Activated CD8-positive, alpha-beta T cell treated with anti-CD3 and anti-CD28 coated beads for 36 hours (primary cell): Measurements from ENCODE around the gene ADARB2. TPM values are rescaled to one million over a fixed set of nuclear protein-coding genes. Genes with fewer than 3 reads are reported as not detected.
"Not testable (repeated sequence)": the region's sequence is repeated elsewhere in the genome, so short reads cannot be mapped to it uniquely, and the experiment has no call there.

Source experiments
- ATAC-seq: fragments of 200-7000 bp; cut with Tn5 transposase; one replicate; pipeline ENCODE4 v1.10.0; 2021; ENCODE audit warnings: mild to moderate bottlenecking, moderate library complexity
- CTCF ChIA-PET: fragments of 350-600 bp; sonication (Branson Sonifier 250); formaldehyde crosslinking; loops from one replicate; lab custom pipeline; 2021; ENCODE audit warnings: antibody characterized with exemption; lab: Charles Lee
- POLR2A ChIA-PET: fragments of 350-600 bp; sonication (Branson Sonifier 250); formaldehyde crosslinking; loops from one replicate; lab custom pipeline; 2021; ENCODE audit warnings: antibody characterized with exemption; lab: Charles Lee
- DNase-seq: peaks from one replicate; pipeline ENCODE4 v3.0.0-alpha.2; 2020
- H3K27ac Mint-ChIP-seq: one replicate; pipeline ENCODE4 v1.8.0; 2021; ENCODE audit warnings: mild to moderate bottlenecking, mixed read lengths
- H3K27me3 Mint-ChIP-seq: one replicate; pipeline ENCODE4 v1.8.0; 2021; ENCODE audit warnings: mixed read lengths
- H3K36me3 Mint-ChIP-seq: one replicate; pipeline ENCODE4 v1.8.0; 2021; ENCODE audit warnings: low read depth, mixed read lengths
- H3K4me1 Mint-ChIP-seq: one replicate; pipeline ENCODE4 v1.8.0; 2021; ENCODE audit warnings: low read depth, mixed read lengths
- H3K4me3 Mint-ChIP-seq: one replicate; pipeline ENCODE4 v1.8.0; 2021; ENCODE audit warnings: mild to moderate bottlenecking, moderate library complexity, mixed read lengths
- H3K9me3 Mint-ChIP-seq: one replicate; pipeline ENCODE4 v1.8.0; 2021; ENCODE audit warnings: mixed read lengths
- intact Hi-C: fragments of 100-400 bp; cut with micrococcal nuclease; formaldehyde crosslinking; loops from one replicate; pipeline ENCODE4 v1.10.0; 2022
- total RNA-seq, 2 experiments: library from RNA; stranded (reverse); gene quantifications; one replicate each; pipeline ENCODE4 v1.2.3, GENCODE V29; 2021
- TF ChIP-seq, protein P1 (sequence below): fragments of 200-600 bp; IDR thresholded peaks from one replicate; pipeline ENCODE4 v1.8.0; 2022; ENCODE audit warnings: antibody characterized with exemption, mild to moderate bottlenecking

Gene ADARB2
- total RNA-seq, 2 experiments from 2014 or later = 1.3 to 1.6 TPM

- intact Hi-C loops = no loop called here
- ATAC-seq = no peak
- ChIA-PET POLR2A (no interaction called here), CTCF (no interaction called here)
- no peaks in the 10 kb centered on the region for H3K36me3 Mint-ChIP-seq
- DNase-seq = no peak
- no peak overlapping the region for H3K4me3 Mint-ChIP-seq
- H3K4me1 Mint-ChIP-seq = no peaks in the 10 kb centered on the region
- TF ChIP-seq, protein P1, sequence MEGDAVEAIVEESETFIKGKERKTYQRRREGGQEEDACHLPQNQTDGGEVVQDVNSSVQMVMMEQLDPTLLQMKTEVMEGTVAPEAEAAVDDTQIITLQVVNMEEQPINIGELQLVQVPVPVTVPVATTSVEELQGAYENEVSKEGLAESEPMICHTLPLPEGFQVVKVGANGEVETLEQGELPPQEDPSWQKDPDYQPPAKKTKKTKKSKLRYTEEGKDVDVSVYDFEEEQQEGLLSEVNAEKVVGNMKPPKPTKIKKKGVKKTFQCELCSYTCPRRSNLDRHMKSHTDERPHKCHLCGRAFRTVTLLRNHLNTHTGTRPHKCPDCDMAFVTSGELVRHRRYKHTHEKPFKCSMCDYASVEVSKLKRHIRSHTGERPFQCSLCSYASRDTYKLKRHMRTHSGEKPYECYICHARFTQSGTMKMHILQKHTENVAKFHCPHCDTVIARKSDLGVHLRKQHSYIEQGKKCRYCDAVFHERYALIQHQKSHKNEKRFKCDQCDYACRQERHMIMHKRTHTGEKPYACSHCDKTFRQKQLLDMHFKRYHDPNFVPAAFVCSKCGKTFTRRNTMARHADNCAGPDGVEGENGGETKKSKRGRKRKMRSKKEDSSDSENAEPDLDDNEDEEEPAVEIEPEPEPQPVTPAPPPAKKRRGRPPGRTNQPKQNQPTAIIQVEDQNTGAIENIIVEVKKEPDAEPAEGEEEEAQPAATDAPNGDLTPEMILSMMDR = no peak
- no peaks in the 10 kb centered on the region for H3K27me3 Mint-ChIP-seq
- no peak overlapping the region for H3K27ac Mint-ChIP-seq
- H3K9me3 Mint-ChIP-seq = peaks cover under 1% of the 10 kb centered on the region
Observed at GRCh38 chr10:1344408-1344807, 392.9 kb downstream of the ADARB2 start.

GRCh38 chr10:1343176-1343575, 394.1 kb downstream of the ADARB2 start:
- H3K27ac Mint-ChIP-seq = no peak overlapping the region
- H3K36me3 Mint-ChIP-seq = no peaks in the 10 kb centered on the region
- TF ChIP-seq, protein P1 = no peak
- CTCF ChIA-PET = no interaction called here
- DNase-seq (no peak), ATAC-seq (no peak)
- no peaks in the 10 kb centered on the region for H3K27me3 Mint-ChIP-seq
- H3K9me3 Mint-ChIP-seq = peaks cover 1% of the 10 kb centered on the region
- H3K4me1 Mint-ChIP-seq = no peaks in the 10 kb centered on the region
- no peak overlapping the region for H3K4me3 Mint-ChIP-seq
- POLR2A ChIA-PET = no interaction called here
- intact Hi-C loops = no loop called here

GRCh38 chr10:1341052-1341451, 396.3 kb downstream of the ADARB2 start:
- H3K9me3 Mint-ChIP-seq, H3K4me3 Mint-ChIP-seq, intact Hi-C loops, POLR2A ChIA-PET, H3K36me3 Mint-ChIP-seq, H3K27ac Mint-ChIP-seq, ATAC-seq, H3K27me3 Mint-ChIP-seq, CTCF ChIA-PET, DNase-seq, H3K4me1 Mint-ChIP-seq: not testable (repeated sequence)

- Mint-ChIP-seq H3K4me3 (no peak overlapping the region), H3K4me1 (no peaks in the 10 kb centered on the region), H3K27ac (no peak overlapping the region), H3K27me3 (peaks cover 2% of the 10 kb centered on the region), H3K9me3 (peaks cover 1% of the 10 kb centered on the region), H3K36me3 (no peaks in the 10 kb centered on the region)
- POLR2A ChIA-PET = interaction anchor here (0.6 kb wide), 1 partner anchor 1173 kb away, joined by 3 read pairs; no protein-coding TSS in a partner anchor
- intact Hi-C loops = no loop called here
- CTCF ChIA-PET = no interaction called here
- TF ChIP-seq, protein P1 = no peak
- DNase-seq (no peak), ATAC-seq (no peak)
Observed at GRCh38 chr10:1339396-1339795, 397.9 kb downstream of the ADARB2 start.

GRCh38 chr10:1335642-1336041, 401.7 kb downstream of the ADARB2 start:
- ATAC-seq (no peak), DNase-seq (no peak)
- TF ChIP-seq, protein P1 = no peak
- POLR2A ChIA-PET = no interaction called here
- Mint-ChIP-seq H3K27ac (no peak overlapping the region), H3K9me3 (peaks cover 1% of the 10 kb centered on the region), H3K4me1 (no peaks in the 10 kb centered on the region), H3K27me3 (peaks cover 2% of the 10 kb centered on the region), H3K36me3 (no peaks in the 10 kb centered on the region), H3K4me3 (no peak overlapping the region)
- CTCF ChIA-PET = no interaction called here
- intact Hi-C loops = no loop called here

- POLR2A ChIA-PET = no interaction called here
- H3K27me3 Mint-ChIP-seq = peaks cover 2% of the 10 kb centered on the region
- no peak overlapping the region for H3K27ac Mint-ChIP-seq
- intact Hi-C loops = no loop called here
- CTCF ChIA-PET = no interaction called here
- H3K4me1 Mint-ChIP-seq = no peaks in the 10 kb centered on the region
- TF ChIP-seq, protein P1 = no peak
- no peak for DNase-seq
- H3K9me3 Mint-ChIP-seq = no peaks in the 10 kb centered on the region
- H3K4me3 Mint-ChIP-seq = no peak overlapping the region
- ATAC-seq = no peak
- no peaks in the 10 kb centered on the region for H3K36me3 Mint-ChIP-seq
Observed at GRCh38 chr10:1333981-1334380, 403.3 kb downstream of the ADARB2 start.
